TTC549 (cell line): ENCODE measurements around the gene ETV4.

Experiments
- FAIRE-seq: peaks from 2 replicates; lab custom pipeline; 2012; peaks lifted over from hg19 to GRCh38; lab: Jason Lieb, UNC

The ETV4 gene

DNA sequence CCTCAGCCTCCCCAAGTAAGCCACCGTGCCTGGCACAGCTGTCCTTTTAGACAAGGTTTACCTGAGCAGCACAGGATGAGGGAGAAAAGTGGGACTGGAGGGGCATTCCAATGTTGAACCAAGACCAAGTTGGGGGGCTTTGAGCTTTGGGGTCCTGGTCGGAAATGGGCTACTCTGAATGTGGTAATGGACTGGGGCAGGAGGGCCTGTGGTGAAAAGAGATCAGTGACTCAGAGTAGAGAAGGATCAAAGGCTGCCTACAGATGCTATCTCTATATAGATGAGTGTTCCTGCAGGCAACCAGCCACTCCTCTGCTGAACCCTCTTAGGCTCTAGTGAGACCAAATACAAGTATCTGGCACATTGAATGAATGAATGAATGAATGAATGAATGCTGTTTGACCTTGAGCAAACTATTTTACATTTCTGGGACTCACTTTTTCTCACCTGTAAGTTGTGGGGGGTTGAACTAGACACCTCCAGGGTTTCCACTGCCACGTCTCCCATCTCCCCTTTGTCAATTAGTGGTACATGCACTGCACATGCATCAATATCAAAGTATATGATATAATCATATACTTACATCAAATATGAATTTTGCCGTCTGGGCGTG is 26.3 kb upstream of the ETV4 start:
- no peak for FAIRE-seq

DNA sequence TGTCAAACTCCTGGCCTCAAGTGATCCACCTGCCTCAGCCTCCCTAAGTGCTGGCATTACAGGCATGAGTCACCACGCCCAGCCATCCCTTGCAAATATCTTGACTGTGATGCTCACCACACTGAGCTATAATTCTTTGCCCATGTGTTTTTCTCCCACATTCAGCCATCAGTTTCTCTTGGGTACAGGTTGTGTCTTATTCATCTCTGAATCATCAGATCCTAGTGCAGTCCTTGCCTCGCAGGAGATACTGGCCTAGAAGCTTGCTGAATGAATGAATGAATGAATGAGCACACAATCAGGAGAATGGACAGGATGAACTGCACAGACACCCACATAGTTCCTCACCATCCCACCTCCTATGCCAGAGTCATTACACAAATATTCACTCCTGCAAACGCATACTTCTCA is 24.4 kb upstream of the ETV4 start:
- no peak for FAIRE-seq

DNA sequence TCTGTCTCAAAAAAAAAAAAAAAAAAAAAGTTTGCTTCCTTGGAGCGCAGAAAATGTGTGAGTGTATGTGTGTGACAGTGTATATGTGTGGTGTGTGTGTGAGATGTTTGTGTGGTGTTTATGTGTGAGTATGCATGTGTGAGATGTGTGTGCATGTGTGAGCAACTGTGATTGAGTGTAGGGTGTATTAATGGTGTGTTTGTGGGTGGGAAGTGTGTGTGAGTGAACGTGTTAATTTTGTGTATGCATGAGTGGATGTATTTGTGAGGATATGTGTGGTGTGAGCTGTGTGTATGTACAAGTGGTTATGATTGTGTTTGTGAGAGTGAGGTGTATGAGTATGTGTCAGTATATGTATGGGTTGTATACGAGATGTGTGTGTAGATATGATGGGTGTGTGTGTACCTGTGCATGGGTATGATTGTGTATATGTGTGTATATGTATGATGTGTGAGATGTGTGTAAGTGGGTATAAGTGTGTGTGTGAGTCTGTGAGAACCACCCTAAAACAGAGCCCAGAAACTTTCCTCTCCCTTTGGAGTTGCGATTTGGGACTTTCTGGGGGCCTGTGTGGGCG is 22.5 kb upstream of the ETV4 start:
- no peak for FAIRE-seq

GRCh38 chr17:43563600-43564594 is 17.8 kb upstream of the ETV4 start:
- FAIRE-seq: no peak

DNA sequence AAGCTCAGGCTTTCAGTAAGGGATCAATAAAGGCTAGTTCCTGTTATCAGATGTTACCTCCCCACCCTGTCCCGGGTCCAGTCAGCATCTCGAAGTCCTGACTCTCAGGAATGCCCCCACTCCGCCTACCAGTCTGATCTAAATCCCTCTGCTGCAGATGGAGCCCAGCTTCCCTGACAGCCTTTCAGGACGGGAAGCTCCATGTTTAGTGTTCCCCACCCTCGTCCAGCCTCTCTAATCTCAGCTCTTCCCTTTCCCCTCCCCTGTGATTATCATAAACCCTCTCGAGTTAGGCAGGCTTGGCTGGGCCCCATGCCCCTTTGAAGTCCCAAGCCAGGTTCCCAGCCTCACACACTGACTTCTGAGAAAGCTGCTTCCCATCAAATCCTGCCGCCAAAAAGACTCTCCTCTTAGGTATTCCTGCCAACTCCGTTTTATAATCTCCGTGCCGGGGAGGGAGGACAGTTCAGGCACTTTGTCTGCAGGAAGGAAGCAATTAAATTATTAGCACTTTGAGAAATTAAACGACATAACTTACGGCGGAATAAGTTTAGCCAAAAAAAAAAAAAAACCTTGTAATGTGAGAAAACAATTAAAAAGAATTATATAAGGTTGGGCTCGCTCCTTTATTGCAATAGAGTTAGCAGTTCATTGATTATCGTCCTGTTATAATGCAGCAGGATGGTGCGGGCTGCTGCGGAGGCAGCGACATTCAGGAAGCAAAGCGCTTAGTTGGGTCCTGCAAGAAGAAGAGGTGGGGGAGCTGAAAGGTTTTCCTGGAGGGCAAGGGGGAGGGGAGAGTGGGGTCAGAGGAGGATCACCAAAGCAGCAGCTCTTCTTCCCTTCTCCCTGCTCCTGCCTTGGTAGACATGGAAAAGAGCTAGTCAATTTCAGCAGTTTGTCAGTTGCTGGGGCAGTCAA is 16.8 kb upstream of the ETV4 start:
- no peak for FAIRE-seq

- FAIRE-seq: no peak
Observed at GRCh38 chr17:43560461-43561427, 14.6 kb upstream of the ETV4 start.

GRCh38 chr17:43559161-43559816 is 13.1 kb upstream of the ETV4 start:
- no peak for FAIRE-seq

DNA sequence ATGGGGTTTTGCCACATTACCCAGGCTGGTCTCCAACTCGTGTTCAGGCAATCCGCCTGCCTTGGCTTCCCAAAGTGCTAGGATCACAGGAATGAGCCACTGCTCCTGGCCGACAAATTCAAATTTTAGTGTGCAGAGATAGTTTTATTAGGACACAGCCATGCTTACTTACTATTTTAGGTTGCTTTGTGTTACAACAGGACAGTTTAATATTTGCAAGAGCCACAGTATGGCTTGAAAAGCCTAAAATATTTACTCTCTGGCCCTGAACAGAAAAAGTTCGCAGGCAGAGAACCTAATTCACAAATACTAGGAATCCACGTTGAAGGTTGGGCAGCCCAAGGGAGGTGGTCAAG is 12.6 kb upstream of the ETV4 start:
- FAIRE-seq: no peak

DNA sequence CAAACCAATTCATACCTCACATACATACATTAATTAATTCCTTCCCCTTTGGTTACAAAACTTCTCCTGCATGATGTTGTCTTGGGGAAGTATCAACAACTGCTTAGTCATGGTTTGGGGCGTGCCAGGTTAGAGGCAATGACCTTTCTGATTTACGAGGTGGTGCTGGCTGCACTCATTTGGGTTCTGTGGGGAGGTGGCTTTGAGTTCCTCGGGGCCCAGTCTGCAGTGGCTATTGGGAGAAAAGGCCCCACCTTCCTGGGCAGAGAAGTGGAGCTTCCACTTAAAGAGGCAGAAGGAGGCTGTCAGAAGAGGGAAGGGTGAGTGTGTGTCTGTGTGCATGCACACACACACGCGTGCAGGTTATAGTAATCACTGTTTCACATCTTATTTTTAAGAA is 10.2 kb upstream of the ETV4 start:
- FAIRE-seq: no peak

- FAIRE-seq: no peak
Observed at GRCh38 chr17:43554857-43555256, 8.7 kb upstream of the ETV4 start.

GRCh38 chr17:43553573-43553972 is 7.4 kb upstream of the ETV4 start:
- FAIRE-seq: no peak

DNA sequence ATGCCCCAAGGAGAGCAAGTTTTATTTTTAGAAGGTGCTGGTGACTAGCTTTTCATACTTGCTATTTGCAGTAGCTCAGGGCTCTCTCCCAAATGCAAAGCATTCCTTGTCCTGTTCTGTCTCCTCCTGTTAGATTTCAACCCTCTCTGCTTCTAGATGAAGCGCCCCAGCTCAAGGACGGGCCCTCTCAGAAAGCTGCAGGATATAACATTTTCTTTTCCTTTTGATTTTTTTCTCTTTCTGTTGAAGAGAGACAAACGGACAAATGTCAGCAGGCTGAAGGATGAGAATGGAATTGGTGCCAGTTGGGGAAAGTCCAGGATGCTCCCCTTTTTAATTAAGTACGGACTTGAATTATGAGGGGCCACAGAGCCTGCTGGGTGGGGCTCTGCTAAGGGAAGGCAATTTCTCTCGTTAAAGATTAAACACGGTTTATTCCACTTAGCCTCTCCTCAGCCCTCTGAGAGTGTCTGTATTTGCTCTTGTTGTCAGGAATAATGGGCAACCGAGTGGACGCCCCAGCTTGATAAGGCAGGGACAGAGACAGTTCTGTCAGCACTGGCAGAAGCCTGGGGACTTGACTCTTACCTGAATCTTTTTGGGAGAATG is 6.2 kb upstream of the ETV4 start:
- FAIRE-seq: no peak

DNA sequence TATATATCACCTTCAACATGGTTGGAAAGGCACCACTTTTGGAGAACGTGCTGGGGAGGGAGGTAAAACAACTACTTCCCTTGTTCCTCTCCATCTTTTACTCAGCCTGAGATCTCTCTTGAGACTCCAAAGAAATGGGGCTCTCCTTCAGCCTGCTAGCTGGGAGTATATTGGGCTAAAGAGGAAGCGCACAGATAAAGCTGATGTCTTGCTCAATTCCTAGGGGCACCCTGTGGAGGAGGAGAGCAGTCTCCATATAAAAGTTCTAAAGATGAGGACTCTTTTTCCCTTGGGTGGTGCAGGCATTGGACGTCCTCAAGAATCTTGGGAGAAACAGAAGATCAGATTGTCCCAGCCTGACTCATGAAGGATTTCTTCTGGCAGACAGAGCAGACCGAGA is 4.6 kb upstream of the ETV4 start:
- no peak for FAIRE-seq

GRCh38 chr17:43549496-43549895 is 3.4 kb upstream of the ETV4 start:
- no peak for FAIRE-seq

GRCh38 chr17:43548689-43549379 is 2.7 kb upstream of the ETV4 start:
- no peak for FAIRE-seq

GRCh38 chr17:43547659-43548256 is 1.6 kb upstream of the ETV4 start:
- no peak for FAIRE-seq

DNA sequence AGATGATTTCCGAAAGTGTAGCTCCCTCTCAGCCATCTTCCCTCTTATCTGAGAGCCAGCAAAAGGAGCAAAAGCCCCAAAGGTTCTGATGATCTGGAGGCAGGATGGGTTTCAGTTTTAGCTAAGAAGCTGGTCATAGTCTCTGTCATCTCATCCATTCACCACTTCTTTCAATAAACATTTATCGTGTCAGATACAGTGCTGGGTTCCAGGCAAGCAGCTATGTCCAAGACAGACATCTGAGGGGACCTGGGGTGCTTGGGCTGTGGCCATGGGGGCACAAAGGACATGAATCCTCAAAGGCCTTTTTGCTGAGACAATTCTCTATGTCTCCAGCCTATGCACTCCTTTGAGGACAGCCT is 1.0 kb upstream of the ETV4 start:
- FAIRE-seq: no peak

DNA sequence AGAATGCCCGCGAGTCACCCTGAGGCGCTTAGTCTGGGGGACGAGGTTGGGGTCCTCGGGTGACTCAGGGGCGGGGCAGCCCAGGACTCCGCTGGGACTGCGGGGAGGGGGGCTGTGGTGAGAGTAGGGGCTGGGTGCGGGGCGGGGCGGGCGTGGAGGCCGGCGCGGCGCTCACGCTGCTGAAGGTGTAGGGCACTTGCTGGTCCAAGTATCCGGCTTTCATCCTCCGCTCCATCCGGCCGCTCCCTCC is 832 bp downstream of the ETV4 start:
- FAIRE-seq: no peak

GRCh38 chr17:43543771-43544575 is 2.2 kb downstream of the ETV4 start:
- FAIRE-seq: no peak
